Peyer's patch (tissue), 4 donors: ENCODE measurements around the gene ARPC5.

Experiments
- POLR2A ChIP-seq, 2 donors: fragments of 450-650 bp; IDR thresholded peaks; one replicate each; pipeline ENCODE4 v1.5.1; 2017; ENCODE audit warnings: antibody characterized with exemption in 2 of 2, mild to moderate bottlenecking in 2 of 2, moderate library complexity in 2 of 2
- TF ChIP-seq, protein P1 (sequence below), 6 experiments: fragments of 450-650 bp in 4 of 6; fragments of 200-600 bp in 2 of 6; sonication (generic) in 1 of 6; IDR thresholded peaks; one replicate each; pipeline ENCODE4 v1.5.1; 2017 to 2019; ENCODE audit warnings: antibody characterized with exemption in 6 of 6, mild to moderate bottlenecking in 3 of 6, moderate library complexity in 1 of 6

DNA sequence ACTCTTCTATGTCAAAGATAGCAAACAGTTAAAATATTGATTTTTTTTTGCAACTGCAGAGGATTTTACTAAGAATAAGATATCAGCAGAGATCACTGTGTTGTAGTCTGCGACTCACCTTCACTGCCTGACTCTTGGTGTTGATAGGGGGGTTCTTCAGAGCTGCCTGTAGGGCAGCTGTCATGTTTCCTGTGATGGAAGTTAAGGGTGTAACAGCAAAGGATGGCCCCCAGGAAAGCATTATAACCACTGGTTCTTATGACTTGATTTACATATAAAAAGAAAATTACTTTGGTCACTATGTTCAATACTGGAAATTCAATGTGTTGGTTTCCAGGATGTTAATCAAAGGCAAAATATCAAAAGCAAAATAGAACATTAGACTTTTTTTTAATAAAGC, 2.6 kb downstream of the ARPC5 start:
- TF ChIP-seq, protein P1, sequence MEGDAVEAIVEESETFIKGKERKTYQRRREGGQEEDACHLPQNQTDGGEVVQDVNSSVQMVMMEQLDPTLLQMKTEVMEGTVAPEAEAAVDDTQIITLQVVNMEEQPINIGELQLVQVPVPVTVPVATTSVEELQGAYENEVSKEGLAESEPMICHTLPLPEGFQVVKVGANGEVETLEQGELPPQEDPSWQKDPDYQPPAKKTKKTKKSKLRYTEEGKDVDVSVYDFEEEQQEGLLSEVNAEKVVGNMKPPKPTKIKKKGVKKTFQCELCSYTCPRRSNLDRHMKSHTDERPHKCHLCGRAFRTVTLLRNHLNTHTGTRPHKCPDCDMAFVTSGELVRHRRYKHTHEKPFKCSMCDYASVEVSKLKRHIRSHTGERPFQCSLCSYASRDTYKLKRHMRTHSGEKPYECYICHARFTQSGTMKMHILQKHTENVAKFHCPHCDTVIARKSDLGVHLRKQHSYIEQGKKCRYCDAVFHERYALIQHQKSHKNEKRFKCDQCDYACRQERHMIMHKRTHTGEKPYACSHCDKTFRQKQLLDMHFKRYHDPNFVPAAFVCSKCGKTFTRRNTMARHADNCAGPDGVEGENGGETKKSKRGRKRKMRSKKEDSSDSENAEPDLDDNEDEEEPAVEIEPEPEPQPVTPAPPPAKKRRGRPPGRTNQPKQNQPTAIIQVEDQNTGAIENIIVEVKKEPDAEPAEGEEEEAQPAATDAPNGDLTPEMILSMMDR (IDR thresholded peaks at IDR 0.05) = no peak
- no peak for TF ChIP-seq POLR2A (IDR thresholded peaks at IDR 0.05)
